ENCODE results near the gene PHF5A.

PHF5A gene

GRCh38 chr22:41425660-41426365 is 42.7 kb downstream of the PHF5A start:
- TF ChIP-seq EZH2phosphoT487 (conservative IDR thresholded peaks at IDR 0.05; ENCODE audit: low read length) = no peak
- TF ChIP-seq, protein P1, sequence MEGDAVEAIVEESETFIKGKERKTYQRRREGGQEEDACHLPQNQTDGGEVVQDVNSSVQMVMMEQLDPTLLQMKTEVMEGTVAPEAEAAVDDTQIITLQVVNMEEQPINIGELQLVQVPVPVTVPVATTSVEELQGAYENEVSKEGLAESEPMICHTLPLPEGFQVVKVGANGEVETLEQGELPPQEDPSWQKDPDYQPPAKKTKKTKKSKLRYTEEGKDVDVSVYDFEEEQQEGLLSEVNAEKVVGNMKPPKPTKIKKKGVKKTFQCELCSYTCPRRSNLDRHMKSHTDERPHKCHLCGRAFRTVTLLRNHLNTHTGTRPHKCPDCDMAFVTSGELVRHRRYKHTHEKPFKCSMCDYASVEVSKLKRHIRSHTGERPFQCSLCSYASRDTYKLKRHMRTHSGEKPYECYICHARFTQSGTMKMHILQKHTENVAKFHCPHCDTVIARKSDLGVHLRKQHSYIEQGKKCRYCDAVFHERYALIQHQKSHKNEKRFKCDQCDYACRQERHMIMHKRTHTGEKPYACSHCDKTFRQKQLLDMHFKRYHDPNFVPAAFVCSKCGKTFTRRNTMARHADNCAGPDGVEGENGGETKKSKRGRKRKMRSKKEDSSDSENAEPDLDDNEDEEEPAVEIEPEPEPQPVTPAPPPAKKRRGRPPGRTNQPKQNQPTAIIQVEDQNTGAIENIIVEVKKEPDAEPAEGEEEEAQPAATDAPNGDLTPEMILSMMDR (IDR thresholded peaks at IDR 0.05; ENCODE audit: insufficient read depth, low read length, poor library complexity, severe bottlenecking) = no peak
- Histone ChIP-seq H3K27ac (ENCODE audit: low read depth, low read length) (peak overlapping the region; percentile 11; the same call in 1 of the 2 replicates), H3K4me2 (ENCODE audit: low read depth, low read length, poor library complexity, severe bottlenecking) (no peak overlapping the region), H3K27me3 (ENCODE audit: low read length) (no peaks in the 10 kb centered on the region), H3K36me3 (ENCODE audit: low read length) (no peaks in the 10 kb centered on the region), H3K9me3 (ENCODE audit: insufficient read depth, low read length) (no peaks in the 10 kb centered on the region), H3K79me2 (ENCODE audit: insufficient read depth, low read length) (peaks cover 5% of the 10 kb centered on the region; the same call in 1 of the 2 replicates), H3K9me2 (replicated peaks; ENCODE audit: insufficient read depth, low read length) (no peaks in the 10 kb centered on the region), H3K9ac (ENCODE audit: low read length) (no peak overlapping the region), H2AFZ (ENCODE audit: low read depth, low read length, severe bottlenecking) (no peak overlapping the region), H3F3A (ENCODE audit: insufficient read depth) (peaks cover 9% of the 10 kb centered on the region; the same call in 1 of the 2 replicates), H4K20me1 (ENCODE audit: low read depth, low read length) (no peaks in the 10 kb centered on the region), H3K4me3 (ENCODE audit: insufficient read depth, low read length, poor library complexity, severe bottlenecking) (no peak overlapping the region)

DNA sequence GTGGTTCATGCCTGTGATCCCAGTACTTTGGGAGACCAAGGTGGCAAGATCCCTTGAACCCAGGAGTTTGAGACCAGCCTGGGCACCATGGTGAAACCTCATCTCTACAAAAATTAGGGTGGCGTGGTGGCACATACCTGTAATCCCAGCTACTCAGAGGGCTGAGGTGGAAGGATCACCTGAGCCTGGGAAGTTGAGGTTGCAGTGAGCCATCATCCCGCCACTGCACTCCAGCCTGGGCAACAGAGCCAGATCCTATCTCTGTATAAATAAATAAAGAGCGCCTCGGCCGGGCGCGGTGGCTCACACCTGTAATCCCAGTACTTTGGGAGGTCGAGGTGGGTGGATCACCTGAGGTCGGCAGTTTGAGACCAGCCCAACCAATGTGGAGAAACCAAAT is 49.8 kb downstream of the PHF5A start:
- H3K36me3 ChIP-seq (ENCODE audit: low read length) = no peaks in the 10 kb centered on the region
- no peak overlapping the region for H3K27ac ChIP-seq (ENCODE audit: low read depth, low read length)
- H3K9me3 ChIP-seq (ENCODE audit: insufficient read depth, low read length) = no peaks in the 10 kb centered on the region
- no peaks in the 10 kb centered on the region for H3K9me2 ChIP-seq (replicated peaks; ENCODE audit: insufficient read depth, low read length)
- peaks cover 9% of the 10 kb centered on the region; the same call in 1 of the 2 replicates for H3F3A ChIP-seq (ENCODE audit: insufficient read depth)
- peaks cover 30% of the 10 kb centered on the region for H3K79me2 ChIP-seq (ENCODE audit: insufficient read depth, low read length)
- no peak overlapping the region for H3K9ac ChIP-seq (ENCODE audit: low read length)
- no peaks in the 10 kb centered on the region for H4K20me1 ChIP-seq (ENCODE audit: low read depth, low read length)
- no peaks in the 10 kb centered on the region for H3K27me3 ChIP-seq (ENCODE audit: low read length)
- no peak overlapping the region for H2AFZ ChIP-seq (ENCODE audit: low read depth, low read length, severe bottlenecking)
- no peak for TF ChIP-seq EZH2phosphoT487 (conservative IDR thresholded peaks at IDR 0.05; ENCODE audit: low read length)
- TF ChIP-seq, protein P1 (IDR thresholded peaks at IDR 0.05; ENCODE audit: insufficient read depth, low read length, poor library complexity, severe bottlenecking) = no peak
- no peak overlapping the region for H3K4me3 ChIP-seq (ENCODE audit: insufficient read depth, low read length, poor library complexity, severe bottlenecking)
- no peak overlapping the region for H3K4me2 ChIP-seq (ENCODE audit: low read depth, low read length, poor library complexity, severe bottlenecking)

DNA sequence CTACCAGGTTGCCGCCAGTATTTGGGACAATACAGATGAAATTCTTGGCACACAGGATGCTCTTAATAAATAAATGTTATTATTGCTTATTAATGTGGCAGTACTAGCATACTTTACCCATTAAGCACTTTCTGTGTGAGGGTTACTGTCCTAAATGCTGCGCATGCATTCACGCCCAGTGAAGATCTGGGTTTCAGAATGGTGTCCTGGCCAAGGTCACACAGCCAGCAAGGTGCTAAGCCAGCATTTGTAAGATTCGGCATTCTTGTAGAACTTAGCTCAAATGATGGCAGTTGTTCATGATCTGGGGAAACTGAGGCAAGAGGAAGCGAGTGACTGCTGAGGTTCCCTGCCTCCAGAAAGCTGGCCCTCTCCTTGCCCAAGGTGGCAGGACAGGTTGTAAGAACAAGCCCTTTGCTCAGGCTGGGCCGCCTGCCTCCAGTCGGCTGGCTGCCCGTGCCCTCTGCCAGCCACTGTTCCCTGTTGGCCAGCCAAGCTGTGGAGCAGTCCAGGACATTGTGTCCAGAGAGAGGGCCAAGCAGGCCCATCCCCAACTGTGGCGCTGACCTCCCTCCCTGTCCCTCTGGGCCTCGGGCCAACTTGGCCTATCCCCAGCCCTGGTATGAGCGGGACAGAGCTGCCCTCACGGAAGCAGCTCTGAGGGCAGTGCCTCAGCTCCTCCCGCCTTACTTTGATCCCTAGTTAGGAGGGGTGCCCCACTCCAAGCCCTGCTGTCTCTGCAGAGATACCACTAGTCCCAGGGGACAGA is 50.7 kb downstream of the PHF5A start:
- no peak overlapping the region for H3K9ac ChIP-seq (ENCODE audit: low read length)
- H3K4me3 ChIP-seq (ENCODE audit: insufficient read depth, low read length, poor library complexity, severe bottlenecking) = no peak overlapping the region
- H3K79me2 ChIP-seq (ENCODE audit: insufficient read depth, low read length) = peaks cover 30% of the 10 kb centered on the region

More for the DNA sequence above, 50.7 kb downstream of the PHF5A start:
- Histone ChIP-seq H2AFZ (ENCODE audit: low read depth, low read length, severe bottlenecking) (no peak overlapping the region), H3K27me3 (ENCODE audit: low read length) (no peaks in the 10 kb centered on the region), H3K9me3 (ENCODE audit: insufficient read depth, low read length) (no peaks in the 10 kb centered on the region), H3F3A (ENCODE audit: insufficient read depth) (peaks cover 9% of the 10 kb centered on the region), H3K27ac (ENCODE audit: low read depth, low read length) (no peak overlapping the region), H3K9me2 (replicated peaks; ENCODE audit: insufficient read depth, low read length) (no peaks in the 10 kb centered on the region), H3K36me3 (ENCODE audit: low read length) (no peaks in the 10 kb centered on the region), H3K4me2 (ENCODE audit: low read depth, low read length, poor library complexity, severe bottlenecking) (no peak overlapping the region), H4K20me1 (ENCODE audit: low read depth, low read length) (no peaks in the 10 kb centered on the region)
- TF ChIP-seq, protein P1 (IDR thresholded peaks at IDR 0.05; ENCODE audit: insufficient read depth, low read length, poor library complexity, severe bottlenecking) = no peak
- no peak for TF ChIP-seq EZH2phosphoT487 (conservative IDR thresholded peaks at IDR 0.05; ENCODE audit: low read length)
